HG02938 (cell line): Measurements from ENCODE around the gene MLKL.
"Not testable (repeated sequence)": the region's sequence is repeated elsewhere in the genome, so short reads cannot be mapped to it uniquely, and the experiment has no call there.

ENCODE experiments used
- ATAC-seq: cut with Tn5 transposase; IDR thresholded peaks from one replicate; pipeline ENCODE4 v1.9.1; 2021; ENCODE audit warnings: mild to moderate bottlenecking, moderate library complexity; ENCODE audit not compliant: unreplicated experiment

MLKL gene

GRCh38 chr16:74652883-74653282 lies 47.8 kb downstream of the MLKL start:
- not testable (repeated sequence) for ATAC-seq

- no peak for ATAC-seq
These were observed 48.4 kb downstream of the MLKL start for GRCh38 chr16:74652249-74652648.

- ATAC-seq = no peak
These were observed 48.8 kb downstream of the MLKL start for GRCh38 chr16:74651841-74652240.

- ATAC-seq = no peak
These were observed 49.6 kb downstream of the MLKL start for GRCh38 chr16:74650966-74651567.

- ATAC-seq = no peak
These were observed 50.7 kb downstream of the MLKL start for GRCh38 chr16:74649839-74650504.

GRCh38 chr16:74641969-74642368 lies 58.7 kb downstream of the MLKL start:
- ATAC-seq = no peak

- no peak for ATAC-seq
These were observed 62.8 kb downstream of the MLKL start for GRCh38 chr16:74637742-74638453.

- no peak for ATAC-seq
These were observed 65.4 kb downstream of the MLKL start for GRCh38 chr16:74635303-74635702.

GRCh38 chr16:74633686-74634085 lies 67.0 kb downstream of the MLKL start:
- ATAC-seq = no peak

GRCh38 chr16:74627506-74628220 lies 73.0 kb downstream of the MLKL start:
- ATAC-seq = no peak

- no peak for ATAC-seq
These were observed 73.8 kb downstream of the MLKL start for GRCh38 chr16:74626741-74627416.

GRCh38 chr16:74625500-74626350 lies 74.9 kb downstream of the MLKL start:
- no peak for ATAC-seq

GRCh38 chr16:74623839-74624235 lies 76.8 kb downstream of the MLKL start:
- no peak for ATAC-seq

- no peak for ATAC-seq
These were observed 77.3 kb downstream of the MLKL start for GRCh38 chr16:74623214-74623838.

GRCh38 chr16:74622005-74622404 lies 78.7 kb downstream of the MLKL start:
- no peak for ATAC-seq
